ENCODE data around the gene LTB. TPM values are rescaled to one million over a fixed set of nuclear protein-coding genes. Genes with fewer than 3 reads are reported as not detected.
"Not testable (repeated sequence)": the region's sequence is repeated elsewhere in the genome, so short reads cannot be mapped to it uniquely, and the experiment has no call there.

The LTB gene
- polyA plus RNA-seq, 1 of the 3 experiments (the other 2 are of a cell fraction), result 0.10 TPM

DNA sequence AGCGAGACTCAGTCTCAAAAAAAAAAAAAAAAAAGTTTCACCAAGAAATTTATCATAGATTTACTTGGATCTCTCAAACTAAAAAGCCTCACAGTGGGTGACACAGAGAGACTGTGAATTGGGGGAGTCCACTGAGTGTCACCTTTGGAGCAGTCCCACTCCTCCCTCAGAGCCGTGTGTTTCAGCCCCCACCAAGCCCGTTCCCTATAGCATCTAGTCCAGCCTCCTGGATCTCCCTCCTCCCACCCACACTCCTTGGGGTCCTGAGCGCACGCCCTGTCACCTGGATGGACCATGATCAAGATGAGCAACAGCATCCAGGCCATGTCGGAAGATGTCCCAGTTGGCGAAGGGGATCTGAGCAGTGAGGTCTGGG is 10.2 kb upstream of the LTB start:
- H3K27me3 ChIP-seq (ENCODE audit: insufficient read depth), result no peaks in the 10 kb centered on the region
- no peak overlapping the region for H3K27ac ChIP-seq (ENCODE audit: low read depth in 2 of 2, low read length in 1 of 2)
- TF ChIP-seq RAD21 (IDR thresholded peaks at IDR 0.05; ENCODE audit: low read length) (no peak), JUND (IDR thresholded peaks at IDR 0.05) (no peak), SIN3A (IDR thresholded peaks at IDR 0.05; ENCODE audit: borderline replicate concordance, low read depth, low read length) (no peak), TAF1 (IDR thresholded peaks at IDR 0.05; ENCODE audit: borderline replicate concordance, low read depth, low read length) (no peak), YY1 (IDR thresholded peaks at IDR 0.05; ENCODE audit: low read depth) (no peak), MEF2A (IDR thresholded peaks at IDR 0.05; ENCODE audit: borderline replicate concordance, low read depth) (no peak), NRF1 (IDR thresholded peaks at IDR 0.05; ENCODE audit: low read depth, low read length) (no peak), FOSL2 (IDR thresholded peaks at IDR 0.05; ENCODE audit: borderline replicate concordance, low read depth) (no peak), CHD2 (IDR thresholded peaks at IDR 0.05; ENCODE audit: low read length, partially characterized antibody) (no peak), RCOR1 (IDR thresholded peaks at IDR 0.05; ENCODE audit: low read length) (no peak), EZH2phosphoT487 (IDR thresholded peaks at IDR 0.05; ENCODE audit: borderline replicate concordance, low read depth) (no peak), TEAD4 (IDR thresholded peaks at IDR 0.05; ENCODE audit: borderline replicate concordance, insufficient read depth) (no peak), GABPA (IDR thresholded peaks at IDR 0.05; ENCODE audit: low read depth) (no peak), POLR2AphosphoS5 (IDR thresholded peaks at IDR 0.05; ENCODE audit: low read depth, low read length) (no peak), GATA2 (CRISPR knock-in tag; IDR thresholded peaks at IDR 0.05) (no peak)
- TF ChIP-seq, protein P1, sequence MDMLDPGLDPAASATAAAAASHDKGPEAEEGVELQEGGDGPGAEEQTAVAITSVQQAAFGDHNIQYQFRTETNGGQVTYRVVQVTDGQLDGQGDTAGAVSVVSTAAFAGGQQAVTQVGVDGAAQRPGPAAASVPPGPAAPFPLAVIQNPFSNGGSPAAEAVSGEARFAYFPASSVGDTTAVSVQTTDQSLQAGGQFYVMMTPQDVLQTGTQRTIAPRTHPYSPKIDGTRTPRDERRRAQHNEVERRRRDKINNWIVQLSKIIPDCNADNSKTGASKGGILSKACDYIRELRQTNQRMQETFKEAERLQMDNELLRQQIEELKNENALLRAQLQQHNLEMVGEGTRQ (IDR thresholded peaks at IDR 0.05; ENCODE audit: borderline replicate concordance, low read depth, low read length), result no peak
- TF ChIP-seq, protein P2, sequence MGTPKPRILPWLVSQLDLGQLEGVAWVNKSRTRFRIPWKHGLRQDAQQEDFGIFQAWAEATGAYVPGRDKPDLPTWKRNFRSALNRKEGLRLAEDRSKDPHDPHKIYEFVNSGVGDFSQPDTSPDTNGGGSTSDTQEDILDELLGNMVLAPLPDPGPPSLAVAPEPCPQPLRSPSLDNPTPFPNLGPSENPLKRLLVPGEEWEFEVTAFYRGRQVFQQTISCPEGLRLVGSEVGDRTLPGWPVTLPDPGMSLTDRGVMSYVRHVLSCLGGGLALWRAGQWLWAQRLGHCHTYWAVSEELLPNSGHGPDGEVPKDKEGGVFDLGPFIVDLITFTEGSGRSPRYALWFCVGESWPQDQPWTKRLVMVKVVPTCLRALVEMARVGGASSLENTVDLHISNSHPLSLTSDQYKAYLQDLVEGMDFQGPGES (IDR thresholded peaks at IDR 0.05; ENCODE audit: low read depth, low read length), result no peak
- DNase-seq, result no peak
- WGBS (ENCODE audit: low lambda C conversion rate), result 89% methylated on average over 5 of the region's 7 CpGs
- no peaks in the 10 kb centered on the region for H3K9me2 ChIP-seq
- ChIA-PET CTCF (interaction anchor here (2.2 to 13.5 kb wide), 2 partner anchors 11 to 46 kb away, joined by 19 to 301 read pairs; partner anchors contain the start of genes ATP6V1G2, DDX39B, LTB and NFKBIL1), POLR2A (no interaction called here)
- peaks cover 3% of the 10 kb centered on the region for H3F3A ChIP-seq (replicated peaks; ENCODE audit: insufficient read depth)
- H3K4me1 ChIP-seq (ENCODE audit: control insufficient read depth in 1 of 2, insufficient read depth in 2 of 2, low read depth in 1 of 2, low read length in 1 of 2), result no peaks in the 10 kb centered on the region; a peak in 1 of 4 replicates
- no peak overlapping the region for H3K4me2 ChIP-seq
- no peaks in the 10 kb centered on the region for H3K9me3 ChIP-seq
- no peak overlapping the region for H3K4me3 ChIP-seq (ENCODE audit: low read depth in 2 of 2, low read length in 1 of 2)
- no peaks in the 10 kb centered on the region for H3K36me3 ChIP-seq (replicated peaks in 1 of 2; ENCODE audit: control insufficient read depth in 1 of 2, insufficient read depth in 2 of 2, low read length in 1 of 2)
- H3K79me2 ChIP-seq (ENCODE audit: insufficient read depth), result no peaks in the 10 kb centered on the region
- no peak overlapping the region for H3K9ac ChIP-seq
- no peaks in the 10 kb centered on the region for H4K20me1 ChIP-seq (ENCODE audit: insufficient read depth)
- no peak overlapping the region for H2AFZ ChIP-seq (ENCODE audit: low read depth)

DNA sequence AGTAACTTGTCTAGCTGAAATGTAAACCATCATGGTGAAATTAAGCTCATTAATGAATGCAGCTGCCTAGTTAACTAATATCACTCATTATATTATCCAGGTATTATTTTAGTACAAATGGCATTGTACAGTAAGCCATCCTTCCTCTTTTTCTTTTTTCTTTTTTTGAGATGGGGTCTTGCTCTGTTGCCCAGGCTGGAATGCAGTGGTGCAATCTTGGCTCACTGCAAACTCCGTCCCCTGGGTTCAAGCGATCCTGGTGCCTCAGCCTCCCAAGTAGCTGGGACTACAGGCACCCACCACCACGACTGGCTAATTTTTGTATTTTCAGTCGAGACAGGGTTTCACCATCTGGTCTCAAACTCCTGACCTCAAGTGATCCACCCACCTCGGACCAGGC is 8.5 kb upstream of the LTB start:
- POLR2A ChIA-PET; H3K4me1 ChIP-seq (ENCODE audit: control insufficient read depth in 1 of 2, insufficient read depth in 2 of 2, low read depth in 1 of 2, low read length in 1 of 2); H3K27me3 ChIP-seq (ENCODE audit: insufficient read depth); H3K79me2 ChIP-seq (ENCODE audit: insufficient read depth); H3K4me2 ChIP-seq; H3K9ac ChIP-seq; H3K4me3 ChIP-seq (ENCODE audit: low read depth in 2 of 2, low read length in 1 of 2); H3K27ac ChIP-seq (ENCODE audit: low read depth in 2 of 2, low read length in 1 of 2); DNase-seq; H3K9me3 ChIP-seq; H4K20me1 ChIP-seq (ENCODE audit: insufficient read depth); H3K9me2 ChIP-seq; H3F3A ChIP-seq (replicated peaks; ENCODE audit: insufficient read depth); H3K36me3 ChIP-seq (replicated peaks in 1 of 2; ENCODE audit: control insufficient read depth in 1 of 2, insufficient read depth in 2 of 2, low read length in 1 of 2); H2AFZ ChIP-seq (ENCODE audit: low read depth): not testable (repeated sequence)
- CTCF ChIA-PET, result interaction anchor here (1.1 to 3.3 kb wide), 5 partner anchors 8 to 44 kb away, joined by 3 to 15 read pairs (median 10); partner anchors contain the start of genes ATP6V1G2 and LTB
- WGBS (ENCODE audit: low lambda C conversion rate), result 59% methylated on average over 5 of the region's 5 CpGs
